ENCODE data around the gene SRSF6. TPM values are rescaled to one million over a fixed set of nuclear protein-coding genes. Genes with fewer than 3 reads are reported as not detected.
A peak's percentile ranks its signal among the peaks of the same experiment; 100 is the strongest.
"Not testable (repeated sequence)": the region's sequence is repeated elsewhere in the genome, so short reads cannot be mapped to it uniquely, and the experiment has no call there.

Gene SRSF6
- total RNA-seq, 1 donor from 2014 or later: 150 TPM

- no peaks in the 10 kb centered on the region for H3K4me1 Mint-ChIP-seq (ENCODE audit: low read depth, unreplicated experiment)
- Histone ChIP-seq H3K4me1 (ENCODE audit: insufficient read depth, low read length) (no peaks in the 10 kb centered on the region), H3K4me2 (ENCODE audit: low read length) (no peak overlapping the region), H3K27ac (ENCODE audit: low read depth, low read length) (no peak overlapping the region), H2AFZ (ENCODE audit: low read depth, low read length) (no peak overlapping the region), H3K27me3 (ENCODE audit: insufficient read depth, low read length) (peaks cover 2% of the 10 kb centered on the region), H3K9me3 (ENCODE audit: insufficient read depth, low read depth, low read length) (no peaks in the 10 kb centered on the region), H3K36me3 (ENCODE audit: insufficient read depth, low read length) (no peaks in the 10 kb centered on the region), H3K79me2 (ENCODE audit: insufficient read depth, low read length) (no peaks in the 10 kb centered on the region), H4K20me1 (ENCODE audit: insufficient read depth, low read length) (no peaks in the 10 kb centered on the region), H3K9ac (ENCODE audit: low read length) (no peak overlapping the region), H3K4me3 (ENCODE audit: insufficient read depth, low read depth, low read length) (no peak overlapping the region)
- TF ChIP-seq EZH2 (IDR thresholded peaks at IDR 0.05; ENCODE audit: insufficient read depth, low read length) (no peak), CTCF (IDR thresholded peaks at IDR 0.05; ENCODE audit: insufficient read depth, low read depth, low read length) (no peak)
- no peaks in the 10 kb centered on the region for H3K36me3 Mint-ChIP-seq (ENCODE audit: low read depth, unreplicated experiment)
- FAIRE-seq (no peak), DNase-seq (ENCODE audit: low read depth) (no peak)
- peaks cover 27% of the 10 kb centered on the region for H3K27me3 Mint-ChIP-seq (ENCODE audit: low read depth, unreplicated experiment)
- H3K27ac Mint-ChIP-seq (ENCODE audit: unreplicated experiment): no peak overlapping the region
- no peak overlapping the region for H3K4me3 Mint-ChIP-seq (ENCODE audit: unreplicated experiment)
- H3K9me3 Mint-ChIP-seq (ENCODE audit: unreplicated experiment): no peaks in the 10 kb centered on the region
Observed at GRCh38 chr20:43446361-43446879, 11.3 kb upstream of the SRSF6 start.

GRCh38 chr20:43448431-43448747 lies 9.3 kb upstream of the SRSF6 start:
- H3K4me2 ChIP-seq (ENCODE audit: low read length); H3K9me3 ChIP-seq (ENCODE audit: insufficient read depth, low read depth, low read length): not testable (repeated sequence)

GRCh38 chr20:43448748-43449535 lies 8.8 kb upstream of the SRSF6 start:
- H2AFZ ChIP-seq (ENCODE audit: low read depth, low read length): no peak overlapping the region
- Mint-ChIP-seq H3K4me1 (ENCODE audit: low read depth, unreplicated experiment) (no peaks in the 10 kb centered on the region), H3K36me3 (ENCODE audit: low read depth, unreplicated experiment) (no peaks in the 10 kb centered on the region), H3K27ac (ENCODE audit: unreplicated experiment) (no peak overlapping the region), H3K4me3 (ENCODE audit: unreplicated experiment) (no peak overlapping the region), H3K9me3 (ENCODE audit: unreplicated experiment) (no peaks in the 10 kb centered on the region), H3K27me3 (ENCODE audit: low read depth, unreplicated experiment) (peaks cover 29% of the 10 kb centered on the region)
- no peak overlapping the region for H3K9ac ChIP-seq (ENCODE audit: low read length)
- TF ChIP-seq EZH2 (IDR thresholded peaks at IDR 0.05; ENCODE audit: insufficient read depth, low read length): no peak
- peak; percentile 74 for TF ChIP-seq CTCF (IDR thresholded peaks at IDR 0.05; ENCODE audit: insufficient read depth, low read depth, low read length)
- H3K4me2 ChIP-seq (ENCODE audit: low read length): no peak overlapping the region
- DNase-seq (ENCODE audit: low read depth) (no peak), FAIRE-seq (no peak)
- H3K9me3 ChIP-seq (ENCODE audit: insufficient read depth, low read depth, low read length): no peaks in the 10 kb centered on the region
- no peaks in the 10 kb centered on the region for H4K20me1 ChIP-seq (ENCODE audit: insufficient read depth, low read length)
- no peak overlapping the region for H3K4me3 ChIP-seq (ENCODE audit: insufficient read depth, low read depth, low read length)
- no peaks in the 10 kb centered on the region for H3K79me2 ChIP-seq (ENCODE audit: insufficient read depth, low read length)
- no peaks in the 10 kb centered on the region for H3K36me3 ChIP-seq (ENCODE audit: insufficient read depth, low read length)
- peaks cover 10% of the 10 kb centered on the region for H3K27me3 ChIP-seq (ENCODE audit: insufficient read depth, low read length)
- no peak overlapping the region for H3K27ac ChIP-seq (ENCODE audit: low read depth, low read length)
- H3K4me1 ChIP-seq (ENCODE audit: insufficient read depth, low read length): no peaks in the 10 kb centered on the region

More at GRCh38 chr20:43448431-43448747, 9.3 kb upstream of the SRSF6 start:
- H3K36me3 ChIP-seq (ENCODE audit: insufficient read depth, low read length); H3K27ac Mint-ChIP-seq (ENCODE audit: unreplicated experiment); DNase-seq (ENCODE audit: low read depth); H3K4me3 Mint-ChIP-seq (ENCODE audit: unreplicated experiment); H3K27me3 ChIP-seq (ENCODE audit: insufficient read depth, low read length); H3K4me1 ChIP-seq (ENCODE audit: insufficient read depth, low read length); FAIRE-seq; H3K27ac ChIP-seq (ENCODE audit: low read depth, low read length); H3K4me1 Mint-ChIP-seq (ENCODE audit: low read depth, unreplicated experiment); H3K79me2 ChIP-seq (ENCODE audit: insufficient read depth, low read length); H3K36me3 Mint-ChIP-seq (ENCODE audit: low read depth, unreplicated experiment); H3K9me3 Mint-ChIP-seq (ENCODE audit: unreplicated experiment); H2AFZ ChIP-seq (ENCODE audit: low read depth, low read length); H3K9ac ChIP-seq (ENCODE audit: low read length); H4K20me1 ChIP-seq (ENCODE audit: insufficient read depth, low read length); H3K4me3 ChIP-seq (ENCODE audit: insufficient read depth, low read depth, low read length): not testable (repeated sequence)
- peaks cover 27% of the 10 kb centered on the region for H3K27me3 Mint-ChIP-seq (ENCODE audit: low read depth, unreplicated experiment)
